NT2/D1 (cell line): Measurements from ENCODE around the gene LKAAEAR1.

Experiments
- YY1 ChIP-seq: IDR thresholded peaks from 2 replicates; pipeline ENCODE4 v1.6.1; 2011; ENCODE audit not compliant: insufficient read length, insufficient read depth
- ZNF274 ChIP-seq: IDR thresholded peaks from 2 replicates; pipeline ENCODE4 v1.6.1; 2011; ENCODE audit warnings: mild to moderate bottlenecking, low read depth, low read length

DNA sequence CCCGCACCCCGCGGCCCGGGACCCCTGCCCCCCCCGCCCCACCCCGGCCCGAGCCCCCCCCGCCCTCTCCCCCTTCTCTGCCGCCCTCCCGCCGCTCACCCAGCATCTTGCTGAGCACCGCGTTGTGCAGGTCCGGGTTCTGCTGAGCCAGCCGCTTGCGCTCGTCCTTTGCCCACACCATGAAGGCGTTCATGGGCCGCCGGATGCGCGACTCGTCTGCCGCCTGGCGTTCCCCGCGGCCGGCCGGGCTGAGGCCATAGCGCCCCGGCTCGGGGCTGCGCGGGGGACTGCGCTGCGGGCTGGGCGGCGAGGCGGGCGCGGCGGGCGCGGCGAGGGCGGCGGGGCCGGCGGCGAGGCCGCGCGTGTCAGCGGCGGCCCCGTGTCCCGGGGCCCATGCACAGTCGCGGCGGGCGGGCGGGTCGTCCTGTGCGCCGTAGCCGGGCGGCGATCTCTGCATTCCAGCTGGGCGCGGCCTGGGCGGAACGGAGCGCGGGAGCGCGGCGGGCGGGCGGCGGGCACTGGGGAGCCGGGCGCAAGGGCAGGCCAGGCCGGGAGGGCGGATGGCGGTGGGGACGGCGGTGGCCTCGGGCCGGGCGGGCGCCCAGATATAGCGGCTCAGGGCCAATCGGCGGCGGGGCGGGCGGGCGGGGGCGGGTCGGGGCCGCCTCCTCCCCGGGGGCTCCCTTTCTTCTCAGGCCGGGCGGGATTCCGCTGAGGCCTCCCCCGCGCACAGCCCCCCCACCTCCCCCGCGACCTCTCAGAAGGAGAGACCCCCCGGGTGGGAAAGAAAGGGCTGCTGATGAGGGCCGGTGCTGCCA is 34.9 kb downstream of the LKAAEAR1 start, which contains the start of gene SOX18:
- TF ChIP-seq ZNF274 (no peak), YY1 (no peak)
